HG02970 (cell line): Measurements from ENCODE around the gene SCYGR2.
"Not testable (repeated sequence)": the region's sequence is repeated elsewhere in the genome, so short reads cannot be mapped to it uniquely, and the experiment has no call there.

Experiments
- ATAC-seq: cut with Tn5 transposase; IDR thresholded peaks from one replicate; pipeline ENCODE4 v1.9.1; 2021; ENCODE audit warnings: mild to moderate bottlenecking, moderate library complexity, moderate number of reproducible peaks; ENCODE audit not compliant: unreplicated experiment, low FRiP score

SCYGR2 gene, protein sequence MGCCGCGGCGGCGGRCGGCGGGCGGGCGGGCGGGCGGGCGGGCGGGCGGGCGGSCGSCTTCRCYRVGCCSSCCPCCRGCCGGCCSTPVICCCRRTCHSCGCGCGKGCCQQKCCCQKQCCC

DNA sequence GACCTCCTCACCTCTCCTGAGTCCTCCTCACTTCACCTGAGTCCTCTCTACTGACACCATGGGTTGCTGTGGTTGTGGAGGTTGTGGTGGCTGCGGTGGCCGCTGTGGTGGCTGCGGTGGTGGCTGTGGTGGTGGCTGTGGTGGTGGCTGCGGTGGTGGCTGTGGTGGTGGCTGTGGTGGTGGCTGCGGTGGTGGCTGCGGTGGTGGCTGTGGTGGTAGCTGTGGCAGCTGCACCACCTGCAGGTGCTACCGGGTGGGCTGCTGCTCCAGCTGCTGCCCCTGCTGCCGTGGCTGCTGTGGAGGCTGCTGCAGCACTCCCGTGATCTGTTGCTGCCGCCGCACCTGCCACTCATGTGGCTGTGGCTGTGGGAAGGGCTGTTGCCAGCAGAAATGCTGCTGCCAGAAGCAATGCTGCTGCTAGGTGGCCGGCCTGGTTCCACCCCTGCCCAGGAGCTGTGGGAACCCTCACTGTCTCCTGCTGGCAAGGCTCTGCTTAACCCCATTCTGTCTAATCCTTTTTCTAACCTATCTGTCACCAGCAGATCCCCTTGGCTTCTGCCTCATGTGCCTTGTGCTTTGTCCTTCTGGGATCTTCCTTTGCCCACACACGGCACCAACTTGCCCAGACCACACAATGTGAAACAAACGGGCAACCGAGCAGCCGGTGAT is at the start of gene SCYGR2:
SCYGR2 (plus strand) TSS at position 59 of the 669 bp plus-strand sequence; CDS start at position 59, 0 bp downstream.
- ATAC-seq = not testable (repeated sequence)

DNA sequence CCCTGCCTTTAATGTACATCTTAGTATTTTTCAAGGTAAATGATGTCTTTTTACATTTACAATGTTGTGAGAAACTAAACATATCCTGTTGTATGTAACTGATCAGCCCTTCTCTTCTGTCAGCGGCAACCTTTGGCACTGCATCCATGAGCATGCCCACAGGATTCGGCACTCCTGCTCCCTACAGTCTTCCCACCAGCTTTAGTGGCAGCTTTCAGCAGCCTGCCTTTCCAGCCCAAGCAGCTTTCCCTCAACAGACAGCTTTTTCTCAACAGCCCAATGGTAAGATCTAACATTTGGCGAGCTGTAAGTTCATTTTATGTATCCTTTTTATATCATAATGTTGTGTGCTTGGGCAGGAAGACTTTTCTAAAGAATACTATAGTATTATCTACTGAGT is 46.9 kb upstream of the SCYGR2 start:
- ATAC-seq = no peak

DNA sequence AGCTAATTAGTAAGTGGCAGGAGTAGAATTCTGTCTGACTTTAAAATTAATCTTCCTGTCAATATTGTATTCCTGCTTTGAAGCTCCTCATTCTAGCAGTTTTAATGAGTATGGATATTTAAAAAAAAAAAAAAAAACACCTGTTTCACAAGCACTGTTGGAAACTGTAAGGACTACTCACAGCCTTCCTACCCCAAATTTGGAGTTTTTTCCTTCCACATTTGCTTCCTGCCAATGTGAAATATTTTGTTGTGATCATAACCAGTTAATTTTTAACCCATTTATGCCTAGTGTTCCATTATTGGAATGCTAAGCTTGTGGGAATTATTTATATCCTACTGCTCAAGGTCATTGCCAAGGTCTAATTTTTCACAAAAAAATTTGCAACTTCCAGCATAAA is 36.1 kb upstream of the SCYGR2 start:
- ATAC-seq = no peak

DNA sequence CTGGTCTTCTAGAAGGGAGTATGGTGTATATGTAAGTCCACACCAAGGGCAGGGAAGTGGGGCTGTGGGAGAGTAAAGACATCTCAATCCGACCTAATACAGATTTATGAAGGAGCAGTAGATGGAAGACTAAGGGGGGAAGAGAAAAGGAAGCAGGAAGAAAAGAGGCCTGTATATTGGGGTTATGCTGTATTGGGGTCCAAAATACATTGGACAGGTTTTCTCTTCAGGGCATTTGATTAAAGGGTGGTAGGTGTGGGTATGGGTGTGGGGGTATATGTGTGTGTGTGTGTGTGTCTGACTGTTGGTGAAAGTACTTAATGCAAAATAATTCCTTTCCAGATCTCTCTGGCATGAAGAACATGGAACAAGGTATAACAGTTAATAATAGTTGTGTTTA is 33.6 kb upstream of the SCYGR2 start:
- no peak for ATAC-seq

DNA sequence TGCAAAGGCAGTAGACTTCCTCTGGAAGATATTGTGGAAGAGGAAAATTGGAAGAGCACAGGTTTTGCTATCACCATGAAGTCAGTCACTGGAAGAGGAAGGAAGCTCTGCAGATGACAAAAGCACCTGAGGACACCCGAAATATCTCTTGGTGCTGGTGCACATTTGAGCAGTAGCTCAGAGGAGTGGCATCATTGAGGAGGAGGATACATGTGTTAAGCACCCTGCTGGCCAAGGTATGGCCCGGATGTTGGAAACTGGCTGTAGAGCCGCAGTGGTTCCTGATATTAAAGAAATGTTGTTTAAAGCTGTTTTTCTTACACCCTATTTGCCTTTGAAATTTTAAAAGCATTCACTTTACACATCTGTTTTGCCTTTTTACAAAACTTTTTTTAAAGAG is 32.7 kb upstream of the SCYGR2 start:
- no peak for ATAC-seq

DNA sequence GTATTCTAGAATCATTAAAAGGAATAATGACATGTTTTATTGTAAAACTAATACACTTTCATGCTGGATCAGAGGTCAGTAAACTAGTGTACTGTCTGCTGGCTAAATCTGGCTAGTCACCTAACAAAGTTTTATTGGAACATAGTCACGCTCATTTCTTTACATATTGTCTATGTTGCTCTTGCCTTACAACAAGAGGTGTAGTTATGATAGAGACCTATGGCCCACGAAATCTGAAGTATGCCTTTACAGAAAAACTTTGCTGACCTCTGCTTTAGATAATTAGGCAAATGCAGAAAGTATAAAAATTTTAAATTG is 29.9 kb upstream of the SCYGR2 start:
- no peak for ATAC-seq

- ATAC-seq = no peak
Measured at GRCh38 chr2:227570615-227571014, 28.1 kb upstream of the SCYGR2 start.

GRCh38 chr2:227576110-227576509 is 22.6 kb upstream of the SCYGR2 start:
- no peak for ATAC-seq

- ATAC-seq = no peak
Measured at GRCh38 chr2:227576812-227577211, 21.9 kb upstream of the SCYGR2 start.

DNA sequence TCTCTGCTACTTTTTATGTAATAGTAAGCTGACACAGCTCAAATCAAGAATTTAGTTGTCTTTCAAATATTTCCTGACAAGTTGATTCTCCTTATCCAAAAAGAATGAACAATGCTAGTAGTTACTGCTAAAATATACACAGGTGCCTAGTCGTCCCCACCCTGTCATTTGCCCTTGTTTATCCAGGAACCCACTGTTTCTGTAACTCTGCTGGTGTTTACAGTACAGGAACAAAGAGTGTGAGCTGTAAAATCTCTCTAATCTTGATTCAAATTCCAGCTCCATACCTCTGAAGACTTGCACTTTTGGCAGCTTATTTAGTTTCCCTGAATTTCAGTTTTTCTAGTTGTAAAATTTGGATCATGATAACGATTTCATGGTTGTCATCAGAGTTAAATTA is 21.1 kb upstream of the SCYGR2 start:
- no peak for ATAC-seq

DNA sequence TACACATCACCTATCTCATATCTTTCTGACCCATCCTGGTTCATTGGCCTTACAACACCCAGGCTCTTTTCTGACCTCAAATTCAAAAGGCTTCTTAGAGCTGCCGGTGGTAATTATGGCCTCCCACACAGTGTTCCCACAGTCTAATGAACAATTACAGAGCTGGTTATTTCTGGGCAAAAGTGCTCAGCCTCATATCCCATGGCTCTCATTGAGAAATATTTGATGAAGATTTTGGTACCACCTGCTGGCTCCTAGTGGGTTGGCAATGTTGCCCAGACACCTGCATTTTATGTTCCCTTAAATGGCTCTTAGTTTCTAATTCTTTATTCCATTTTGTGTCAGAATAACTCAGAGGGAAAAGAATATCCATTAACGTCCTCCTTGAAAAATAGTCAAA is 20.1 kb upstream of the SCYGR2 start:
- ATAC-seq = no peak

DNA sequence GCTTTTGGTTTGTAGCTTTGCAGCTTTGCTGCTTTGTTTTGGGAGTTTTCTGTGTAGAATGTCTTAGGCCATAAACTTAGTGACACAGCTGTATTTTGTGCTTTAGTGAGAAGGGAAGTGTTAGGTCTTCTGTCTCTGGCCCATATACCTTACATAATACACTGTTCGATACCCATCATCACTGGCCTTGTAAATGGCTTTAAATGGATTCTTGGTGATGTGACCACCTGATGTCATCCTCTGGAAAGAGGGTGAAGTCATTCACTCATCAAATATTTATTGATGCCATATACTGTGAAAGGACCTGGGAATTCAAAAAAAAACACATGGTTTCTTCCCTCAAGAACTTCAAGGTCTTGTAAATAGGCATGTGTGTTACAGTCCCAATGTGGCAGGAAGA is 18.9 kb upstream of the SCYGR2 start:
- ATAC-seq = no peak

- ATAC-seq = no peak
Measured at GRCh38 chr2:227582369-227582768, 16.3 kb upstream of the SCYGR2 start.

GRCh38 chr2:227592694-227593387 is 5.9 kb upstream of the SCYGR2 start:
- no peak for ATAC-seq

GRCh38 chr2:227595797-227596196 is 2.9 kb upstream of the SCYGR2 start:
- no peak for ATAC-seq

GRCh38 chr2:227597036-227597435 is 1.7 kb upstream of the SCYGR2 start:
- ATAC-seq = no peak

DNA sequence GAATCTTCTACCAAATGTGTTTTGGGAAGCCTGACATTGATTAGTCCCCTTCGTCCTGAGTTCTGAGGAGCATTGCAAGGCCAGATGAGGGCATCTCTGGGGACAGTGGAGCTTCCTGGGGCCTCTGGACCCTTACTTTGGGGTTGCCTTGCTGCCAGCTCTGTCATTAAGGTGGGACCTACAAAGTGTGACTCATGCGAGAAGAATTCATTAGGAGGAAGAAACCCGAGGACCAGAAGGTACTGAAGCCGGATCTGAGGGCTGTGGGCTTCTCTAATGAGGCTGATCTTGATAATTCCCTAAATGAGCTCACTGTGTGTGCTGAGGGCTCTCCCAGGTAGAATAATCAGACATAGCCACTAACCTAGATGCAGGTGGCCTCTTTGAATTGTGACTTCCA is 695 bp upstream of the SCYGR2 start:
- no peak for ATAC-seq

DNA sequence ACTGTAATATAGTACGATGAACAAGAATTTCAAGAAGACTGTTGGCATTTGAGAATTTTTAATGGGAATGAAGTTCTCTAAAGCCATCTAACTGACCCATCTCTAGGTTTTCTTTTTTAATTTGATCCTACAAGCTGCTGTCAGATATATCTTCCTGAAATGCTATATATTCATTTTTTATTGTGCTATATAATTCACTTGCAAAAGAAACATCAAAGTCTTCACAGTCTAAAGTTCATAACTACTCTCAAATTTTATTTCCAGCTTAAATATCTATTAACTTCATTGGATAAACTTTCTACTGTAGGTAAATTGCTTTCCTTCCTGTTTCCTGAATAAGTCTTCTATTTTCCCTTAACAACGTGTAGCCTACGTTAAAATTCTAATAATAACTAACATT is 3.7 kb downstream of the SCYGR2 start:
- no peak for ATAC-seq

DNA sequence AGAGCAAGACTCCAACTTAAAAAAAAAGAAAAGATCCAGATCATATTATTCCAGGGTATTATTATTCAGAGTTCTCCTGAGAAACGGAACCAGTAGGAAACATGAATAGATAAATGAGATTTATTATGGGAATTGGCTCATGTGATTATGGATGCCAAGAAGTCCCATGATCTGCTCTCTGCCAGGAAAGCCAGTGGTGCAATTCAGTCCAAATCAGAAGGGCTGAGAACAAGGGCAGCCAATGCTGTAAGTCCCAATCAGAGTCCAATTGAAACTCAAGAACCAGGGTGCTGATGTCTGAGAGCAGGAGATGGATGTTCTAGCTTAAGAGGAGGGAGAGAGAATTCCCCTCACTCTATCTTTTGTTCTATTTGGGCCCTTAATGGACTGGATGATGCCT is 7.8 kb downstream of the SCYGR2 start:
- ATAC-seq = no peak

DNA sequence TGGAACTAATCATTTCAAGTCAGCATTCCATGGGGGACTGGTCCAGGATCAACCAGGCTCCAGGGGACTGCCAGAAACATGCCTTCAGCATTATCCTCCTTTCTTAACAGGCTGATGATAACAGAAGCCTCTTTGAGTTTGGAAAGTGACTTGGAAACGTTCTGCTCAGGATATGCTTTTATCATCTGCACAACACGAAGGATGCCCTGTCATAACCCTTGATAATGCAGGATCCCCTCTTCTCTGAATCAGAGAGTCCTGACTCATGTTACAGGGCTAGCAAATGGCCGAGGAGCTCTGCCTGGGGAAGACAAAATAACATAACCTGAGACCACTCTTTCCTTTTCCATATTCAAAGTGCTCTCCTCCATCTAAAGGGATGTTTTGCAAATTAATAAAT is 9.2 kb downstream of the SCYGR2 start:
- ATAC-seq = no peak

DNA sequence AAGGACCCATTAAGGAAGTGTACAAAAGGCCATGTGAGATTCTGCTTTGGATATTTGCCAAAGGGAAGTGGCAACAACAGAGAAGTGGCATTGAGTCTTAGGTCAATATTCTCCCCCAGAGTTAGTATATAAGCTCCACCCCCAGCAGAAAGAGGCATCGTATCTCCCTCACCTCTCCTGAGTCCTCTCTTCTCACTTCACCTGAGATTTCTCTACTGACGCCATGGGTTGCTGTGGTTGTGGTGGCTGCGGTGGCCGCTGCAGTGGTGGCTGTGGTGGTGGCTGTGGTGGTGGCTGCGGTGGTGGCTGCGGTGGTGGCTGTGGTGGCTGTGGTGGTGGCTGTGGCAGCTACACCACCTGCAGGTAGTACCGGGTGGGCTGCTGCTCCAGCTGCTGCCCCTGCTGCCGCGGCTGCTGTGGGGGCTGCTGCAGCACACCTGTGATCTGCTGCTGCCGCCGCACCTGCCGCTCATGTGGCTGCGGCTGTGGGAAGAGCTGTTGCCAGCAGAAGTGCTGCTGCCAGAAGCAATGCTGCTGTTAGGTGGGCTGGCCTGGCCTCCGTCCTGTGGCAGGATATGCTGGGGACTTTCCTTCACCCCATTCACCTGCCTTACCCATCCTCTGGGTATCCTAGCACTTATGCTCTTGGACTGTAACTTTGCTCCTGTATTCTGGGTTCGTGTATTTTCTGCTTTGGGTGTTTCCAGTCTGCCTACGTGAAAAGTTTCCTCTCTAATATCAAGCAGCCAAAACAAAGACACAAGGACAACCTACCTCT is 10.1 kb downstream of the SCYGR2 start:
- ATAC-seq = no peak
